Liver (tissue), 3 donors: ENCODE results near the gene KIAA1217.

ENCODE experiments used
- EGR1 ChIP-seq, 2 donors: IDR thresholded peaks; 2 replicates each; pipeline ENCODE4 v1.6.1; 2016 to 2018; ENCODE audit warnings: antibody characterized with exemption in 2 of 2, low read depth in 2 of 2
- HNF4A ChIP-seq, 2 donors: conservative IDR thresholded peaks; 2 replicates each; pipeline ENCODE4 v1.6.1; 2016; ENCODE audit warnings: antibody characterized with exemption in 2 of 2, mild to moderate bottlenecking in 2 of 2
- JUND ChIP-seq, 2 donors: IDR thresholded peaks; 2 replicates each; pipeline ENCODE4 v1.6.1; 2016; ENCODE audit warnings: antibody characterized with exemption in 2 of 2
- RAD21 ChIP-seq, 2 donors: IDR thresholded peaks; 2 replicates each; pipeline ENCODE4 v1.6.1; 2016; ENCODE audit warnings: antibody characterized with exemption in 2 of 2, mild to moderate bottlenecking in 2 of 2
- RXRA ChIP-seq, 2 donors: IDR thresholded peaks; 2 replicates each; pipeline ENCODE4 v1.6.1; 2017 to 2018; ENCODE audit warnings: antibody characterized with exemption in 2 of 2, mild to moderate bottlenecking in 1 of 2
- TAF1 ChIP-seq: conservative IDR thresholded peaks from 2 replicates; pipeline ENCODE4 v1.6.1; 2016; ENCODE audit warnings: antibody characterized with exemption, mild to moderate bottlenecking
- YY1 ChIP-seq: IDR thresholded peaks from 2 replicates; pipeline ENCODE4 v1.6.1; 2016; ENCODE audit warnings: antibody characterized with exemption, mild to moderate bottlenecking
- TF ChIP-seq, protein P1 (sequence below): fragments of 150-350 bp; IDR thresholded peaks from 2 replicates; pipeline ENCODE4 v1.5.1; 2017; ENCODE audit warnings: improper control_type of control experiment, low read depth, low read length; ENCODE audit not compliant: missing input control
- TF ChIP-seq, protein P2 (sequence below): IDR thresholded peaks from 2 replicates; pipeline ENCODE4 v1.6.1; 2016; ENCODE audit warnings: antibody characterized with exemption, mild to moderate bottlenecking
- TF ChIP-seq, protein P3 (sequence below): IDR thresholded peaks from 2 replicates; pipeline ENCODE4 v1.6.1; 2016; ENCODE audit warnings: antibody characterized with exemption
- TF ChIP-seq, protein P4 (sequence below): IDR thresholded peaks from 2 replicates; pipeline ENCODE4 v1.6.1; 2016; ENCODE audit warnings: antibody characterized with exemption
- donor health status: healthy.
- donor health status: healthy.

DNA sequence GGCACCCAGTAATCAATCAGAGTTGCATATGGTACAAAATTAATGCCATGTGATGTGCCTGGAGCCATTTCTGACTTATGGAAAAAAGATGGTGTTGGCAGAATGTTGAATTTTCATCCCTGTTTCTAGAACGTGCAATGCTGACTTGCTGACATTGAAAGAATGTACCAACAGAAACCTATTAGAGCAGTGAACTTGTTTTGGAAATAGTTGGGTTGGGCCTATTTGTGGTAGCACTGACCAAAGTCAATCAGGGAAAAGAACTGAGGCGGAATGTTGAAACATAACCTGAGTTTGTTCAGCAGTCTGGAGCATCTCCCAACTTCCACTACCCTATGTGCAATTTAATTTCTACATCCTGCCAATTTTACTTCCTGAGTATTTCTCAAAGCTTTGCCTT, 11.7 kb upstream of the KIAA1217 start:
- TF ChIP-seq, protein P1, sequence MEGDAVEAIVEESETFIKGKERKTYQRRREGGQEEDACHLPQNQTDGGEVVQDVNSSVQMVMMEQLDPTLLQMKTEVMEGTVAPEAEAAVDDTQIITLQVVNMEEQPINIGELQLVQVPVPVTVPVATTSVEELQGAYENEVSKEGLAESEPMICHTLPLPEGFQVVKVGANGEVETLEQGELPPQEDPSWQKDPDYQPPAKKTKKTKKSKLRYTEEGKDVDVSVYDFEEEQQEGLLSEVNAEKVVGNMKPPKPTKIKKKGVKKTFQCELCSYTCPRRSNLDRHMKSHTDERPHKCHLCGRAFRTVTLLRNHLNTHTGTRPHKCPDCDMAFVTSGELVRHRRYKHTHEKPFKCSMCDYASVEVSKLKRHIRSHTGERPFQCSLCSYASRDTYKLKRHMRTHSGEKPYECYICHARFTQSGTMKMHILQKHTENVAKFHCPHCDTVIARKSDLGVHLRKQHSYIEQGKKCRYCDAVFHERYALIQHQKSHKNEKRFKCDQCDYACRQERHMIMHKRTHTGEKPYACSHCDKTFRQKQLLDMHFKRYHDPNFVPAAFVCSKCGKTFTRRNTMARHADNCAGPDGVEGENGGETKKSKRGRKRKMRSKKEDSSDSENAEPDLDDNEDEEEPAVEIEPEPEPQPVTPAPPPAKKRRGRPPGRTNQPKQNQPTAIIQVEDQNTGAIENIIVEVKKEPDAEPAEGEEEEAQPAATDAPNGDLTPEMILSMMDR, result no peak
- TF ChIP-seq, protein P2, sequence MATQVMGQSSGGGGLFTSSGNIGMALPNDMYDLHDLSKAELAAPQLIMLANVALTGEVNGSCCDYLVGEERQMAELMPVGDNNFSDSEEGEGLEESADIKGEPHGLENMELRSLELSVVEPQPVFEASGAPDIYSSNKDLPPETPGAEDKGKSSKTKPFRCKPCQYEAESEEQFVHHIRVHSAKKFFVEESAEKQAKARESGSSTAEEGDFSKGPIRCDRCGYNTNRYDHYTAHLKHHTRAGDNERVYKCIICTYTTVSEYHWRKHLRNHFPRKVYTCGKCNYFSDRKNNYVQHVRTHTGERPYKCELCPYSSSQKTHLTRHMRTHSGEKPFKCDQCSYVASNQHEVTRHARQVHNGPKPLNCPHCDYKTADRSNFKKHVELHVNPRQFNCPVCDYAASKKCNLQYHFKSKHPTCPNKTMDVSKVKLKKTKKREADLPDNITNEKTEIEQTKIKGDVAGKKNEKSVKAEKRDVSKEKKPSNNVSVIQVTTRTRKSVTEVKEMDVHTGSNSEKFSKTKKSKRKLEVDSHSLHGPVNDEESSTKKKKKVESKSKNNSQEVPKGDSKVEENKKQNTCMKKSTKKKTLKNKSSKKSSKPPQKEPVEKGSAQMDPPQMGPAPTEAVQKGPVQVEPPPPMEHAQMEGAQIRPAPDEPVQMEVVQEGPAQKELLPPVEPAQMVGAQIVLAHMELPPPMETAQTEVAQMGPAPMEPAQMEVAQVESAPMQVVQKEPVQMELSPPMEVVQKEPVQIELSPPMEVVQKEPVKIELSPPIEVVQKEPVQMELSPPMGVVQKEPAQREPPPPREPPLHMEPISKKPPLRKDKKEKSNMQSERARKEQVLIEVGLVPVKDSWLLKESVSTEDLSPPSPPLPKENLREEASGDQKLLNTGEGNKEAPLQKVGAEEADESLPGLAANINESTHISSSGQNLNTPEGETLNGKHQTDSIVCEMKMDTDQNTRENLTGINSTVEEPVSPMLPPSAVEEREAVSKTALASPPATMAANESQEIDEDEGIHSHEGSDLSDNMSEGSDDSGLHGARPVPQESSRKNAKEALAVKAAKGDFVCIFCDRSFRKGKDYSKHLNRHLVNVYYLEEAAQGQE, result no peak
- TF ChIP-seq RAD21 (IDR thresholded peaks at IDR 0.05) (no peak), TAF1 (no peak), YY1 (no peak), EGR1 (IDR thresholded peaks at IDR 0.05; ENCODE audit: low read depth in 2 of 2) (no peak), JUND (IDR thresholded peaks at IDR 0.05) (no peak), HNF4A (conservative IDR thresholded peaks at IDR 0.05) (no peak), RXRA (IDR thresholded peaks at IDR 0.05) (no peak)
- TF ChIP-seq, protein P3, sequence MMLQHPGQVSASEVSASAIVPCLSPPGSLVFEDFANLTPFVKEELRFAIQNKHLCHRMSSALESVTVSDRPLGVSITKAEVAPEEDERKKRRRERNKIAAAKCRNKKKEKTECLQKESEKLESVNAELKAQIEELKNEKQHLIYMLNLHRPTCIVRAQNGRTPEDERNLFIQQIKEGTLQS, result no peak
- TF ChIP-seq, protein P4, sequence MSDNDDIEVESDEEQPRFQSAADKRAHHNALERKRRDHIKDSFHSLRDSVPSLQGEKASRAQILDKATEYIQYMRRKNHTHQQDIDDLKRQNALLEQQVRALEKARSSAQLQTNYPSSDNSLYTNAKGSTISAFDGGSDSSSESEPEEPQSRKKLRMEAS, result no peak
